B cell (primary cell): Measurements from ENCODE around the gene STK33. TPM values are rescaled to one million over a fixed set of nuclear protein-coding genes. Genes with fewer than 3 reads are reported as not detected.

Experiments
- ATAC-seq: fragments of 200-7000 bp; cut with Tn5 transposase; one replicate; pipeline ENCODE4 v1.10.0; 2021; ENCODE audit warnings: low read depth, mild to moderate bottlenecking, moderate number of reproducible peaks, moderate library complexity
- CTCF ChIA-PET: fragments of 350-600 bp; sonication (Branson Sonifier 250); formaldehyde crosslinking; loops from one replicate; lab custom pipeline; 2021; ENCODE audit warnings: antibody characterized with exemption, inconsistent platforms; lab: Charles Lee
- POLR2A ChIA-PET: fragments of 350-600 bp; sonication (Branson Sonifier 250); formaldehyde crosslinking; loops from one replicate; lab custom pipeline; 2021; ENCODE audit warnings: antibody characterized with exemption; lab: Charles Lee
- DNase-seq: peaks from one replicate; pipeline ENCODE4 v3.0.0; 2013
- H2AFZ ChIP-seq: 2 replicates; pipeline ENCODE4 v1.6.1; 2012; ENCODE audit warnings: mild to moderate bottlenecking, low read depth, low read length; ENCODE audit not compliant: insufficient read depth, poor library complexity, severe bottlenecking
- H3K27ac ChIP-seq, 2 donors: 1 replicate in 1 of 2; 2 replicates in 1 of 2; pipeline ENCODE4 v1.5.1; 2012 to 2013; ENCODE audit warnings: low read length in 2 of 2, mild to moderate bottlenecking in 2 of 2, moderate library complexity in 1 of 2
- H3K27me3 ChIP-seq, 4 experiments: fragments of 200-600 bp in 1 of 4; sonication (generic) in 1 of 4; replicated peaks in 1 of 4; 1 replicate in 2 of 4; 2 replicates in 2 of 4; pipeline versions ENCODE4 v1.6.1 to v1.7.0; 2013 to 2016; ENCODE audit warnings: low read length in 3 of 4, mild to moderate bottlenecking in 2 of 4, mixed read lengths in 1 of 4, moderate library complexity in 1 of 4; ENCODE audit not compliant: insufficient read depth in 4 of 4, control insufficient read depth in 3 of 4; ENCODE audit errors: control extremely low read depth in 1 of 4
- H3K36me3 ChIP-seq, 2 experiments: replicated peaks in 1 of 2; 1 replicate in 1 of 2; 2 replicates in 1 of 2; pipeline versions ENCODE4 v1.6.1 to v1.7.1; 2013; ENCODE audit warnings: low read length in 1 of 2; ENCODE audit not compliant: insufficient read depth in 2 of 2, control insufficient read depth in 1 of 2; ENCODE audit errors: control extremely low read depth in 1 of 2, extremely low read depth in 1 of 2
- H3K4me1 ChIP-seq, 2 donors: fragments of 200-600 bp in 1 of 2; sonication (generic) in 1 of 2; 1 replicate in 1 of 2; 2 replicates in 1 of 2; pipeline versions ENCODE4 v1.5.1 to v1.6.1; 2013 to 2017; ENCODE audit warnings: low read length in 2 of 2; ENCODE audit not compliant: control insufficient read depth in 2 of 2, insufficient read depth in 2 of 2
- H3K4me2 ChIP-seq: replicated peaks from 2 replicates; pipeline ENCODE3; 2012; ENCODE audit warnings: mild to moderate bottlenecking, low read depth, low read length; ENCODE audit not compliant: poor library complexity, severe bottlenecking
- H3K4me3 ChIP-seq, 5 experiments: fragments of 200-600 bp in 1 of 5; sonication (generic) in 1 of 5; 1 replicate in 3 of 5; 2 replicates in 2 of 5; pipeline versions ENCODE4 v1.5.1 to v1.7.0; 2011 to 2016; ENCODE audit warnings: low read length in 4 of 5, mild to moderate bottlenecking in 4 of 5, low read depth in 2 of 5, control low read depth in 1 of 5, moderate library complexity in 1 of 5; ENCODE audit not compliant: insufficient read depth in 1 of 5; ENCODE audit errors: control extremely low read depth in 1 of 5, extremely low read depth in 1 of 5
- H3K79me2 ChIP-seq: fragments of 200-600 bp; sonication (generic); one replicate; pipeline ENCODE4 v1.6.0; 2016; ENCODE audit warnings: low read length; ENCODE audit not compliant: control insufficient read depth, insufficient read depth
- H3K9ac ChIP-seq: fragments of 200-600 bp; sonication (generic); 2 replicates; pipeline ENCODE4 v1.6.1; 2017; ENCODE audit warnings: mild to moderate bottlenecking, low read length, moderate library complexity
- H3K9me3 ChIP-seq, 3 donors: one replicate each; pipeline versions ENCODE4 v1.6.1 to v1.7.1; 2013; ENCODE audit warnings: low read length in 2 of 3; ENCODE audit not compliant: control insufficient read depth in 2 of 3, insufficient read depth in 1 of 3; ENCODE audit errors: control extremely low read depth in 1 of 3
- H4K20me1 ChIP-seq: 2 replicates; pipeline ENCODE4 v1.6.0; 2012; ENCODE audit warnings: mild to moderate bottlenecking, low read length; ENCODE audit not compliant: insufficient read depth, control insufficient read depth, poor library complexity, severe bottlenecking
- H3K27ac Mint-ChIP-seq: one replicate; pipeline ENCODE4 v1.8.0; 2021; ENCODE audit warnings: mixed read lengths
- H3K27me3 Mint-ChIP-seq: one replicate; pipeline ENCODE4 v1.8.0; 2021; ENCODE audit warnings: mixed read lengths
- H3K4me1 Mint-ChIP-seq: one replicate; pipeline ENCODE4 v1.8.0; 2021; ENCODE audit warnings: mixed read lengths
- H3K4me3 Mint-ChIP-seq: one replicate; pipeline ENCODE4 v1.8.0; 2021; ENCODE audit warnings: mixed read lengths
- H3K9me3 Mint-ChIP-seq: one replicate; pipeline ENCODE4 v1.8.0; 2022; ENCODE audit warnings: mixed read lengths; ENCODE audit not compliant: insufficient read depth
- CTCF ChIP-seq: fragments of 200-600 bp; IDR thresholded peaks from one replicate; pipeline ENCODE4 v1.8.0; 2022; ENCODE audit warnings: antibody characterized with exemption, mild to moderate bottlenecking
- EZH2 ChIP-seq: IDR thresholded peaks from 2 replicates; pipeline ENCODE4 v1.6.1; 2012; ENCODE audit warnings: borderline replicate concordance, low read depth, mild to moderate bottlenecking, moderate library complexity, low read length; ENCODE audit not compliant: insufficient read depth, poor library complexity, severe bottlenecking
- WGBS: methylation state at CpG from one replicate; pipeline ENCODE4 v1.1.5; 2013; ENCODE audit warnings: missing lambda C conversion rate; ENCODE audit not compliant: insufficient coverage; 5-methylcytosine and 5-hydroxymethylcytosine counted together
- intact Hi-C: fragments of 100-400 bp; cut with micrococcal nuclease; formaldehyde crosslinking; loops from one replicate; pipeline ENCODE4 v1.10.0; 2022
- polyA plus RNA-seq: library from polyadenylated mRNA; depleted of rRNA; stranded (reverse); fragments of >200 nt; gene quantifications from 2 replicates; pipeline ENCODE4 v1.2.3, GENCODE V29; 2012
- total RNA-seq, 2 donors: library from RNA; stranded (reverse); fragments of 120-200 nt in 1 of 2; gene quantifications; 1 replicate in 1 of 2; 2 replicates in 1 of 2; pipeline versions ENCODE4 v1.2.3 to v1.2.4, GENCODE V29; 2013 to 2022

The STK33 gene
- total and polyA plus RNA-seq, 2 donors (not counting 1 experiment from before 2014, with no cell fraction given): 3.1 to 9.3 TPM

- no CpG with 5 or more reads among the region's 1 CpG for WGBS
- H3K79me2 ChIP-seq: no peaks in the 10 kb centered on the region
- H3K27me3 ChIP-seq: no peaks in the 10 kb centered on the region
- ChIA-PET CTCF (no interaction called here), POLR2A (no interaction called here)
- TF ChIP-seq CTCF: no peak
- TF ChIP-seq EZH2: no peak
- Mint-ChIP-seq H3K9me3 (no peaks in the 10 kb centered on the region), H3K4me1 (no peaks in the 10 kb centered on the region), H3K27me3 (no peaks in the 10 kb centered on the region), H3K27ac (no peak overlapping the region), H3K4me3 (no peak overlapping the region)
- no peak overlapping the region for H3K4me2 ChIP-seq
- DNase-seq (no peak), ATAC-seq (no peak)
- intact Hi-C loops: no loop called here
- no peak overlapping the region for H3K4me3 ChIP-seq
- no peak overlapping the region for H3K27ac ChIP-seq
- no peak overlapping the region for H2AFZ ChIP-seq
- no peaks in the 10 kb centered on the region for H3K36me3 ChIP-seq
- no peak overlapping the region for H3K9ac ChIP-seq
- H4K20me1 ChIP-seq: no peaks in the 10 kb centered on the region
- no peaks in the 10 kb centered on the region for H3K9me3 ChIP-seq
- H3K4me1 ChIP-seq: no peaks in the 10 kb centered on the region
These were observed 90.1 kb downstream of the STK33 start for GRCh38 chr11:8503910-8504364.

GRCh38 chr11:8501836-8502235 is 92.2 kb downstream of the STK33 start:
- Histone ChIP-seq H3K9ac (no peak overlapping the region), H2AFZ (no peak overlapping the region), H3K27ac (no peak overlapping the region), H3K4me3 (no peak overlapping the region), H3K27me3 (no peaks in the 10 kb centered on the region), H3K36me3 (no peaks in the 10 kb centered on the region), H4K20me1 (no peaks in the 10 kb centered on the region), H3K79me2 (no peaks in the 10 kb centered on the region), H3K4me1 (no peaks in the 10 kb centered on the region), H3K9me3 (peaks cover 0 to 10% (median 6%) of the 10 kb centered on the region in 3 donors), H3K4me2 (no peak overlapping the region)
- ChIA-PET CTCF (no interaction called here), POLR2A (no interaction called here)
- ATAC-seq: no peak
- WGBS: no CpG with 5 or more reads among the region's 2 CpGs
- DNase-seq: no peak
- TF ChIP-seq EZH2 (no peak), CTCF (no peak)
- Mint-ChIP-seq H3K27ac (no peak overlapping the region), H3K27me3 (no peaks in the 10 kb centered on the region), H3K4me1 (no peaks in the 10 kb centered on the region), H3K4me3 (no peak overlapping the region), H3K9me3 (no peaks in the 10 kb centered on the region)
- intact Hi-C loops: no loop called here
